NK-92 (cell line): ENCODE results near the gene PCDHA9.
"Not testable (repeated sequence)": the region's sequence is repeated elsewhere in the genome, so short reads cannot be mapped to it uniquely, and the experiment has no call there.

Experiments used
- DNase-seq: peaks from one replicate; lab custom pipeline; 2025; ENCODE audit not compliant: unreplicated experiment; lab: John Stamatoyannopoulos, UW

PCDHA9 gene

GRCh38 chr5:140848139-140849102 lies at the start of gene PCDHA9:
Gene PCDHA9 (plus strand): TSS chr5:140848382. CDS start chr5:140848496, 114 bp downstream.
- not testable (repeated sequence) for DNase-seq

GRCh38 chr5:140800816-140801493 lies 47.2 kb upstream of the PCDHA9 start, which contains the start of gene PCDHA3:
Gene PCDHA3 (plus strand): TSS chr5:140801057.
- no peak for DNase-seq

- DNase-seq = no peak
These were observed 46.7 kb upstream of the PCDHA9 start for GRCh38 chr5:140801494-140801841.

- DNase-seq = not testable (repeated sequence)
These were observed 45.8 kb upstream of the PCDHA9 start for GRCh38 chr5:140802381-140802780.

GRCh38 chr5:140802781-140803271 lies 45.4 kb upstream of the PCDHA9 start:
- DNase-seq = no peak

- no peak for DNase-seq
These were observed 41.1 kb upstream of the PCDHA9 start, which contains the start of gene PCDHA4 for GRCh38 chr5:140806834-140807775. Gene PCDHA4 (plus strand): TSS chr5:140807068.

- not testable (repeated sequence) for DNase-seq
These were observed 39.8 kb upstream of the PCDHA9 start for GRCh38 chr5:140808241-140808888.

GRCh38 chr5:140808889-140809291 lies 39.3 kb upstream of the PCDHA9 start:
- DNase-seq = no peak

GRCh38 chr5:140821375-140822280 lies 26.6 kb upstream of the PCDHA9 start, which contains the start of gene PCDHA5:
Gene PCDHA5 (plus strand): TSS chr5:140821613.
- DNase-seq = no peak

GRCh38 chr5:140822281-140822629 lies 25.9 kb upstream of the PCDHA9 start:
- no peak for DNase-seq

GRCh38 chr5:140822969-140823368 lies 25.2 kb upstream of the PCDHA9 start:
- DNase-seq = not testable (repeated sequence)

GRCh38 chr5:140823475-140823874 lies 24.7 kb upstream of the PCDHA9 start:
- no peak for DNase-seq

GRCh38 chr5:140827704-140828361 lies 20.3 kb upstream of the PCDHA9 start, which contains the start of gene PCDHA6:
Gene PCDHA6 (plus strand): TSS chr5:140827960. CDS start chr5:140828092, 132 bp downstream.
- DNase-seq = no peak

GRCh38 chr5:140828362-140828737 lies 19.8 kb upstream of the PCDHA9 start:
- no peak for DNase-seq

GRCh38 chr5:140829511-140830501 lies 18.4 kb upstream of the PCDHA9 start:
- DNase-seq = not testable (repeated sequence)

GRCh38 chr5:140833993-140834392 lies 14.2 kb upstream of the PCDHA9 start, which contains the start of gene PCDHA7:
Gene PCDHA7 (plus strand): TSS chr5:140834269. CDS start chr5:140834384, 115 bp downstream.
- DNase-seq = no peak

- not testable (repeated sequence) for DNase-seq
These were observed 13.7 kb upstream of the PCDHA9 start for GRCh38 chr5:140834439-140835008.
